ENCODE data around the gene PTPN1.

Gene PTPN1

GRCh38 chr20:50513169-50514034 is 3.2 kb downstream of the PTPN1 start:
- DNase-seq (ENCODE audit: low spot score), result no peak

- no peak for DNase-seq (ENCODE audit: low spot score)
These were observed 3.8 kb downstream of the PTPN1 start for GRCh38 chr20:50514035-50514337.

GRCh38 chr20:50514750-50515149 is 4.6 kb downstream of the PTPN1 start:
- DNase-seq (ENCODE audit: low spot score), result no peak

- no peak for DNase-seq (ENCODE audit: low spot score)
These were observed 5.4 kb downstream of the PTPN1 start for GRCh38 chr20:50515471-50516106.

- no peak for DNase-seq (ENCODE audit: low spot score)
These were observed 6.2 kb downstream of the PTPN1 start for GRCh38 chr20:50516180-50516934.

- no peak for DNase-seq (ENCODE audit: low spot score)
These were observed 7.0 kb downstream of the PTPN1 start for GRCh38 chr20:50516935-50517816.

GRCh38 chr20:50517817-50518154 is 7.6 kb downstream of the PTPN1 start:
- no peak for DNase-seq (ENCODE audit: low spot score)

GRCh38 chr20:50518270-50518721 is 8.1 kb downstream of the PTPN1 start:
- DNase-seq (ENCODE audit: low spot score), result no peak

- no peak for DNase-seq (ENCODE audit: low spot score)
These were observed 9.0 kb downstream of the PTPN1 start for GRCh38 chr20:50519036-50519762.

- DNase-seq (ENCODE audit: low spot score), result no peak
These were observed 10.2 kb downstream of the PTPN1 start for GRCh38 chr20:50520222-50520880.

- no peak for DNase-seq (ENCODE audit: low spot score)
These were observed 11.3 kb downstream of the PTPN1 start for GRCh38 chr20:50521221-50522052.

GRCh38 chr20:50522053-50522674 is 12.0 kb downstream of the PTPN1 start:
- DNase-seq (ENCODE audit: low spot score), result no peak

- no peak for DNase-seq (ENCODE audit: low spot score)
These were observed 13.5 kb downstream of the PTPN1 start for GRCh38 chr20:50523552-50524167.

- DNase-seq (ENCODE audit: low spot score), result no peak
These were observed 15.5 kb downstream of the PTPN1 start for GRCh38 chr20:50525681-50526080.

GRCh38 chr20:50526403-50526989 is 16.3 kb downstream of the PTPN1 start:
- no peak for DNase-seq (ENCODE audit: low spot score)

GRCh38 chr20:50527068-50527605 is 17.0 kb downstream of the PTPN1 start:
- no peak for DNase-seq (ENCODE audit: low spot score)

GRCh38 chr20:50528129-50528528 is 17.9 kb downstream of the PTPN1 start:
- DNase-seq (ENCODE audit: low spot score), result no peak

- DNase-seq (ENCODE audit: low spot score), result no peak
These were observed 18.7 kb downstream of the PTPN1 start for GRCh38 chr20:50528804-50529351.
